Activated CD4-positive, alpha-beta T cell treated with anti-CD3 and anti-CD28 coated beads for 1 hour (primary cell): Measurements from ENCODE around the gene SH3PXD2A.
A peak's percentile ranks its signal among the peaks of the same experiment; 100 is the strongest.
"Not testable (repeated sequence)": the region's sequence is repeated elsewhere in the genome, so short reads cannot be mapped to it uniquely, and the experiment has no call there.

Experiments used
- DNase-seq: peaks from one replicate; pipeline ENCODE4 v3.0.0-alpha.2; 2020

The SH3PXD2A gene

DNA sequence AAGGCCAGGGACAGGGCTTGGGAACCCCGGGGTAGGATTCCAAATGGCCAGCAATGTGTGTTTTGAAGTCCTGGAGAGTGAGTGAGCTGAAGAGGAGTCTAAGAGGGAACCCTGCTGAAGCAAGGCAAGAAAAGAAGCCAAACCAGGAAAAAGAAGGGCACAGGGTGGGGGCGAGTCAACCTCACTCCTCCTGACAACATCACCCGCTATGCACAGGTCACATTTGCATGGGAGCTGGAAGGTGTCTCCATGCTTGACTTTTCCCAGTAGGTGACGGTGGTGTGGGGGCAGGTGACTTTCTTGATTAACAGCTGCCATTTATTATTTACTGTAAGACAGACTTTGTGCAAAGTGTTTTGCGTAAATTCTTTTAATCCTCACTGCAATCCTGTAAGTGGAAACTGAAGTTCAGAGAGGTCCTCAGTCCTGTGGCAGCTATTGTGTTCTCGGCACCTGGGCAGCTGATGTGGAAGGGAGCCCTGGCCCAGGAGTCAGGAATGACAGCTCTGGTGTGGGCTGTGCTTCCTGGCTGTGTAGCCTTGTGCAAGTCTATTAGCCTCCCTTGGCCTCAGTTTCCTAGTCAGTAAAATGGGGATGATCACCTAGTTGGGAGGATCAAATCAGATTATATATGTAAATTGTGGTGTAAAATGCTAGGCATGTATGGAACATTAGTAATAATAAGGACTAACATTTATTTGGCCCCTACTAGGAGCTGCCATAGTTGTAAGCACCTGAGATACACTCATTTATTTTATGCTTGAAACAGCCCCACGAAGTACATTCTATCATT, 90.9 kb downstream of the SH3PXD2A start:
- no peak for DNase-seq

DNA sequence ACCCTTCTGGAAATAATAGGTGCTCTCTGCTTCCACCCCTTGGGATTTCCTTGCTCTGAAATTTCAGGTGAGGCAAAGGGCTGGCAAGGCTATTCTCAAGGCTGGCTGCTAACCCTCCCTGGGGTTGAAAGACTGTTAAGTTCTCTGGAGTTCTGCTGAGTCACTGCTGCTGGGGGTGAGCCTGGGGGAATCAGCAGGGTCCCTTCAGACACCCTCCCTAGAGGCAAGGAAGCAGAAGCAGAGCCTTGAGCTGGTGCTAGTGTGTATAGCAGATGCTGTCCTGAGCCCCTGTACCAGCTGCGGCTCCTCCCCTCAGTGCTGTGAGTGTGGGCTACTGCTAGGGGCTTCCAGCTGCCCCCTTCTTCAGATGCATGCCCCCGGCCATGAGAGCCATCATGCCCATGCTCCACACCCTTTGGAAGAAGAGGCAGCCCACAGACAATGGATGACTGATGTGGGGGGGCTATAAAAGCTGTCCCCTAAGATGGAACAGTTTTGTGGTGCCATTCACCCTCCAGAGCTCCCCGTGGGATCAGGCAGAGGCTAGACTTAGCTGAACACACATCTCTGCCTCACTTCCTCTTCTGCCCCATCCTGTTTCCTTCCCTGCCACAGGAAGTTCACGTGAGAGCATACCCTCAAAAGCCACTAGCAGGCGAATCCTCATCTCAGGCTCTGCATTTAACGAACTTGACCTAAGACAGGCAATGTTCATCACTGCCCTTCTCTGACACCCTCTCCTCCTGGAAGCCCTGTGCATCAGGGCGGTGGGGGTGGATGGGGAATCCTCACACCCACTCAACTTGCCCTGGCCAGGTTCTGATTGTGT, 91.8 kb downstream of the SH3PXD2A start:
- DNase-seq, result no peak

DNA sequence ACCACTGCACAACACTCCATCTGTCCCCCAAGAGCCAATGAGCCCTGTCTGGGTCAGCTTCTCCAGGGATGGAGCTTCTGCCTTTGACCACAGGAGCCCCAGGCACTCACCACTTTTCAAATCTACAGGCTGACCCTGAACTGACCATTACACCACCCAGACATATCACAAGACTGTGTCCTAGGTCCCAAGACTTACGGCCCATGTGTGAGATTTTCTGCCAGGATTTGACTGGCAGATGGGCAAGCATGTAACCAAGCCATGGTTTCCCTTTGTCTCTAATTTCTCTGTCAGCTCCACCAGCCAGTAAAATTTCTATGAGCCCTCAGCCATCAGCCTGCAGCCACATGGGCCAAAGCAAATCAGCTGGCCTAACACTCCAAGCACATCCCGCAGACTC, 92.5 kb downstream of the SH3PXD2A start:
- DNase-seq, result no peak

GRCh38 chr10:103762162-103762561, 93.2 kb downstream of the SH3PXD2A start:
- DNase-seq, result no peak

- DNase-seq, result no peak
These were observed 94.1 kb downstream of the SH3PXD2A start for GRCh38 chr10:103761075-103761920.

- DNase-seq, result not testable (repeated sequence)
These were observed 95.1 kb downstream of the SH3PXD2A start for GRCh38 chr10:103760233-103760632.

GRCh38 chr10:103759100-103759781, 96.1 kb downstream of the SH3PXD2A start:
- DNase-seq, result no peak

GRCh38 chr10:103758294-103758681, 97.1 kb downstream of the SH3PXD2A start:
- DNase-seq, result no peak

DNA sequence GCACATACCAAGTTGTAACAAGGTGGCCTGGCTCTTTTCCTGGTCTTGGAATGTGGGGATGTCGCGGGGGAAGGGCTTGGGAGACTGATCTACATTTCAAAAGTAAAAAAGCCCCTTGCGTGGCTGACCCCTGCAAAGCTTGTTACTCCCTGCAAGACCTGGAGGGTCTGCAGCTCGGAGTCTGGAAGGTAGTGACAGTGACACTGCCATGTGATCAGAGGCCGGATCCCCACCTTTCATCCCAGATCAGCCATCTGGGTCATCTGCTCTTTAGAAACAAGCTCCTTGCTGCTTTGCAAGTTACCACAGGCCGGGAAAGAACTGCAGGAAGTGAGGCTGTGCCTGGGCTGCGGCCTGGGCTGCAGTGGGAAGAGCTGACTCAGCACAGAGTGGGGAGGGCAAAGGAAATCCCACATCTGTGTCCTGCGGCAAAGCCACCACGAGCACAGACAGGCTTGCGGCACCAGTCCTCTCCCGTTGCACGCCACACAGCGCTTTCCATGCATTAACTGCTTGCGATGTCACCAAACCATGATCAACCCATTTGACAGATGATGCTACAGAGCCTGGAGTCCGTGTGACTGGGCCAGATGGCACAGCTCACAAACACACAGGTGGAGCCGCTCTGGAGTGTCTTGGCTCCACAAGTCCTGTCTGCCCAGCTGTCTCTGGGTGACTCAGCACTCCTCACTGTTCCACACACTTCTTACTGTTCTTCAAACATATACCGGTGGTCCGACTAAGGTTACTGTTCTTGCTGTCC, 97.7 kb downstream of the SH3PXD2A start:
- peak; percentile 44 for DNase-seq

DNA sequence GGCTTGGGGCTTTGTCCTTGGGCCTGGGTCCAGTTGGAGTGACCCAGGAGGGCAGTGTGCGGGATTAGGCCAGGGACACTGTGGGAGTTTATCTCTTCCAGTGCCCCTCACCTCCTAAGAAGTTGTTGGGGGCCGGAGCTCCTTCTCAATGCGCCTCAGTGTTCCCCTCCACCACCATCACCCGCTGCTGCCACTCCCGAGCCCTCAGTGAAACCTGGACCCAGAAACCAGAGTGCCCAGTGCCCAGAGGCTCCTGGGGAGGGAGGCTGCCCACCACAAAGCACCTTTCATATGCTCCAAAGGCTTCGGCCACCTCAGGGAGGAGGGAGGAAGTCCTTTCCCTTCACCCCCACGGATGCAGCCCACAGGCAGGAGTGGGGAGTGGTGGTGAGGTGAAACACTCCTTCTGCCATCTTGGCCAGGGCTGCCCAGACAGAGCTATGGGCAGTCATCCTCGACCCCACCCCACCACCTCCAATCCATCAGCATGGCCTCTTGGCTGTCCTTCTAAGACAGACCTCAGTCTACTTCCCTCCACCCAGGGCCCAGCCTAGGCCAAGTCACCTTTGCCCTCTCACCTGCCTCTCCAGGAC, 99.0 kb downstream of the SH3PXD2A start:
- DNase-seq, result no peak

- no peak for DNase-seq
These were observed 102.6 kb downstream of the SH3PXD2A start for GRCh38 chr10:103752680-103753248.

- DNase-seq, result no peak
These were observed 103.6 kb downstream of the SH3PXD2A start for GRCh38 chr10:103751667-103752290.

DNA sequence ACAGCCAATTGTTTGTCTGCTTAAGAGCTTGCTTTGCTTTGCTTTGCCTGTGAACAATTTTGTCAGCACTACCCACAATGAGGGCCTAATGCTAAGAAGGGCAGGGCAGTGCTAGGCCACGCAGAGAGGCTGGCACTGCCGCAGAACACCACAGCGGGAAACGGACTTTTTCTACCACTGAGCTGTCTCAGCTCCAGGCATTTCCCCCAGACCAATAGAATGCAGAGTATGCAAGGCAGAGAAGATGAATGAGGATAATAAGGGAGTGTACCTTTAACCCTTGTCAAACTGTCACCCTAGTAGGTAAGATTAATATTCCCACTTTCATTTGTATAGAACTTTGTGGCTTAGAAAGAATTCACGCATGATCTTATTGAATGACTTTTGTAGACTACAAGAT, 104.5 kb downstream of the SH3PXD2A start:
- DNase-seq, result no peak

GRCh38 chr10:103749779-103750178, 105.6 kb downstream of the SH3PXD2A start:
- DNase-seq, result no peak

DNA sequence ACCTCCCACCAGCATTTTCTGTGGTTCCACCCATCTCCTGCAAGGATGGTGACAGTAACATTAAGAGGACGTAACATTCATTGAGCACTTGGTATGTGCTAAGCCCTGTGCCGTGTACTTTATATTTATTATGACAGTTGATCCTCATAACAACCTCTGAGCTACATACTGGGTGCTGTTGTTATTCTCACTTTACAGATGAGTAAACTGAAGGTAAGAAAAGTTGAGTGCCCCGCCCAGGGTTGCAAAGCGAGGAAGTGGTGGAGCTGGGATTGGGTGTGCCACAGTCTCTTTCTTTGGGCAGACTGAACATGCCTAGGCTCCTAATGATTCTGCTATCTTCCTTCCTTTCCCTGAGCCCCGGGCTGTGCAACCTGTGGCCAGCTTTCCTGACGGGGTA, 107.4 kb downstream of the SH3PXD2A start:
- DNase-seq, result no peak

DNA sequence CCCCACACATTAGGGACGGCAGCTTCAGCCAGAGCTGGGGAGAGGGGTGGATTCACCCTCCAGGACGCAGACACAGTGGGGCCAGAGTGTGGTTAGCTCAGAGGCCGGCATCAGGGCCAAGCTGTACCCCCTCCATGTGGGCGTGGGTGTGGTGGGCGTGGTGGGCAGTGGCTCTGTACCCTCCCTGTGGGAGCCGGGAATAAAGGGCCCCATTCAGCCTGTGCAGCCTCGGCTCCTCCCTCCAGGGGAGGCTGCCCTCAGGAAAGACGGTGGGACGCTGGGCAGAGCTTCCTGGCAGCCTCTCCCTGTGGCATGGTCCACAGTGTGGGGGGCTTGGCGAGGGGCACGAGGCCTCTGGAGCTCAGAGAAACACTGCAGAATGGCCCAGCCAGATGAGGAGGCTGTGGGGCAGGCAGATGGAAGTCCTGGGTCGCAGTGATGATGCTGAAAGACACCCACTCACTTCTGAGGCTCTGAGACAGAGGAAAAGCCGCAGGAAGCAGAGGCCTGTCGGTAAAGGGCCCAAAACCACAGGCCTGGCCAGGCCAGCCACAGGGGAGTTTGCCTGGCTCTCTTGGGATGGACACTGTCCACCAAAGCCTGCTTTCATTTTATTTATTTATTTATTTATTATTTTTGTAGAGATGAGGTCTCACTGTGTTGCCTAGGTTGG, 108.0 kb downstream of the SH3PXD2A start:
- DNase-seq, result no peak

DNA sequence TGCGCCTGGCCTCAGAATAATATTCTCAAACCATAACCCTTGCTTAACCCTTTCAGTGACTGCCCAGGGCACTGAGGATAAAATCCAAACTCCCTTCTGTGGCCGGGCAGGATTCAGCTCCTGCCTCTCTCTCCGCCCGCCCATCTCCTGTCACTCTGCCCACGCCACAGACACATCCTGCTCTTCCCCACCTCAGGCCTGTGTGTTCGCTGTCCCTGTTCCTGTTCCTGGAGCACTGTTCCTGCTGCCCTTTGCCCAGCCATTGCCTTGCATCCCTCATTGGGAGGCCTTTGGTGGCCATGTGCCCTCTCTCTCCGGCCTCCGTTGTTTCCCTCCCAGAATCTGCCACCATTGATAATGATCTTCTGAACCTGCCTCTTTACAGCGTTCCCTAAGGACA, 108.8 kb downstream of the SH3PXD2A start:
- DNase-seq, result no peak

DNA sequence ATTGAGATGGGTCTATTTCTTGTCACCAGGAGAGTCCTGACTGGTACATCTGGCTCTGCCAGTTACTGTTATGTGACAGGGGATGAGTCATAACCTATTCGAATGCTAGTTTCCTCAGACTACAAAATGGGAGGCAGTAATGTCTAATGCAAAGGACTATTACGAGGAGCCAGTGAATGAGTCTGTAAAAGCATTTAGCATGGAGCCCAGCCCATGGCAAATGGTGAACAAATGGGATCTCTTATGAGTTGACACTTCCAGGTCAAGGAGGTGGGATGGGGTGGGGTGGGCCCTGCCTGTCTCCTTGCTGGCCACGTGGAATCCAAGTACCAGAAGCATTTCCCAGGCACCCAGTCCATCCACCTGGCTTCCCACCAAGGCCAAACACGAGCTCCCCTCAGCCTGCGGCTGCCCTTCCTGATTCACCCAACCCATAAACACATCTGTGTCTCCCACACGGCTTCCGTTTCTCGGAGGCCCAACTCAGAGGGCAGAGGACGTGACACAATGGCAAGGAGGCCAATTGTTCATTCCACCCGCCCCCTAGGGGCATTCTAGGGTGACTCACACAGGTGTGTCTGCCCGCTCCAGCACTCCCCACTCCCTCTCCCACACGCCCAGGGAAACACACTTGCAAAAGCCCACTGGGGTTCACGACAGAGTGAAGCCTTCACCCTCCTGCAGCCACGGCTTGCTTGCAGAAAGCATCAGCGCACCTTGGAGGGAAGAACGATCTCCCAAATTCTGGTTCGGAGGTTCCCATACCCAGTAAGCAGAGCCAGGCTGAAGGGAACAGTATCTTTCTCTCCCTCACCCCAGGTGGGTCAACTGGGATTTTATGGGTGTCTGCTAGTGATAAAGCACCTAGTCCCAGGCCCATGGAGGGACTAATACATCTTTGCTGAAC, 109.8 kb downstream of the SH3PXD2A start:
- peak; percentile 35 for DNase-seq

DNA sequence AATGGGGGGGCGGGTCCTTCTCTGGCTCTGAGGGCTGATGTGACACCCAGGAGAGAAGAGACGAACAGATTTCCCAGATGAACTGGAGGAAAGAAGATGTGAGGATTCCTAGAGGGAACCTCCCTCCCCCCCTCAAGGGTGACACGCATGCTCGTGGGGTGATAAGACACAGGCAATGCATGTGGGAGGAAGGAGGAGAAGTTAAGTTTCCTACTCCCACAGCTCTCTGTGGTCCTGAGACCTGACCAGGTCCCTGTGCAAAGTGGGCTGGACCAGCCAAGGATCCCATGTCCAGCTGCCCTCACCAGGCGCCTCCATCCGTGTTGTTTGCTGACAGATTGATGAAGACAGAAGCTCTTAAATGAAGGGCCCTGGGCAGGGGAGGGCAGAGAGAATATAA, 112.6 kb downstream of the SH3PXD2A start:
- no peak for DNase-seq
